ENCODE measurements around the gene CDKAL1.

- no peak for TF ChIP-seq EZH2phosphoT487 (IDR thresholded peaks at IDR 0.05)
- TF ChIP-seq CTCF (IDR thresholded peaks at IDR 0.05) = no peak
- TF ChIP-seq EZH2 (IDR thresholded peaks at IDR 0.05) = no peak
Measured at GRCh38 chr6:20575125-20575524, 40.9 kb downstream of the CDKAL1 start.

All from neural progenitor cell (in vitro differentiated cells).